WTC11 (cell line): ENCODE measurements around the gene TMCO1. TPM values are rescaled to one million over a fixed set of nuclear protein-coding genes. Genes with fewer than 3 reads are reported as not detected.

ENCODE experiments used
- ATAC-seq: fragments of 200-7000 bp; cut with Tn5 transposase; 2 replicates; pipeline ENCODE4 v1.10.0; 2021; ENCODE audit warnings: mild to moderate bottlenecking, moderate library complexity
- CTCF ChIA-PET: fragments of 300-600 bp; sonication (Branson Sonifier 250); formaldehyde crosslinking; loops from one replicate; lab custom pipeline; 2021; ENCODE audit warnings: antibody characterized with exemption; lab: Charles Lee
- POLR2A ChIA-PET: fragments of 350-600 bp; sonication (Branson Sonifier 250); formaldehyde crosslinking; loops from one replicate; lab custom pipeline; 2021; ENCODE audit warnings: antibody characterized with exemption; lab: Charles Lee
- DNase-seq: peaks from one replicate; pipeline ENCODE4 v3.0.0; 2021; ENCODE audit warnings: low spot score
- H3K27ac Mint-ChIP-seq: 2 replicates; pipeline ENCODE4 v1.8.0; 2021; ENCODE audit warnings: mixed read lengths
- H3K27me3 Mint-ChIP-seq: 2 replicates; pipeline ENCODE4 v1.8.0; 2021; ENCODE audit warnings: low read depth, mild to moderate bottlenecking, moderate library complexity, mixed read lengths
- H3K36me3 Mint-ChIP-seq: 2 replicates; pipeline ENCODE4 v1.8.0; 2021; ENCODE audit warnings: mixed read lengths
- H3K4me1 Mint-ChIP-seq: 2 replicates; pipeline ENCODE4 v1.8.0; 2022; ENCODE audit warnings: mixed read lengths
- H3K4me3 Mint-ChIP-seq: 2 replicates; pipeline ENCODE4 v1.8.0; 2021; ENCODE audit warnings: mild to moderate bottlenecking, moderate library complexity, mixed read lengths
- H3K9me3 Mint-ChIP-seq: 2 replicates; pipeline ENCODE4 v1.8.0; 2021; ENCODE audit warnings: mixed read lengths
- AFF4 ChIP-seq: sonication (generic); formaldehyde crosslinking; IDR thresholded peaks from 2 replicates; pipeline ENCODE4 v1.8.1; 2023; ENCODE audit warnings: mild to moderate bottlenecking, missing genetic modification reagents, borderline replicate concordance
- AR ChIP-seq: fragments of 250-450 bp; sonication (Bioruptor Pico); IDR thresholded peaks from 2 replicates; pipeline ENCODE4 v1.9.0; 2021; ENCODE audit warnings: mild to moderate bottlenecking
- CREM ChIP-seq: sonication (generic); formaldehyde crosslinking; IDR thresholded peaks from 2 replicates; pipeline ENCODE4 v1.8.1; 2022; ENCODE audit warnings: mild to moderate bottlenecking, missing genetic modification reagents, moderate library complexity
- CTCF ChIP-seq: fragments of 200-600 bp; IDR thresholded peaks from 2 replicates; pipeline ENCODE4 v1.8.0; 2022; ENCODE audit warnings: antibody characterized with exemption
- ELF4 ChIP-seq: sonication (generic); formaldehyde crosslinking; IDR thresholded peaks from 2 replicates; pipeline ENCODE4 v1.8.1; 2022; ENCODE audit warnings: low read depth, mild to moderate bottlenecking, moderate library complexity, missing genetic modification reagents
- FOXK1 ChIP-seq: sonication (generic); formaldehyde crosslinking; IDR thresholded peaks from 2 replicates; pipeline ENCODE4 v1.8.0; 2022; ENCODE audit warnings: mild to moderate bottlenecking, moderate library complexity, missing genetic modification reagents
- HMGA2 ChIP-seq: fragments of 250-450 bp; sonication (Bioruptor Pico); IDR thresholded peaks from 2 replicates; pipeline ENCODE4 v1.4.0; 2021; ENCODE audit warnings: mild to moderate bottlenecking, moderate library complexity
- MAX ChIP-seq: sonication (generic); formaldehyde crosslinking; IDR thresholded peaks from 2 replicates; pipeline ENCODE4 v1.8.0; 2022; ENCODE audit warnings: mild to moderate bottlenecking, missing genetic modification reagents
- MLX ChIP-seq: sonication (generic); formaldehyde crosslinking; IDR thresholded peaks from 2 replicates; pipeline ENCODE4 v1.8.1; 2023; ENCODE audit warnings: mild to moderate bottlenecking, missing genetic modification reagents, moderate library complexity
- MXD4 ChIP-seq: fragments of 250-450 bp; sonication (Bioruptor Pico); IDR thresholded peaks from 2 replicates; pipeline ENCODE4 v1.8.0; 2021; ENCODE audit warnings: mild to moderate bottlenecking, moderate library complexity, borderline replicate concordance
- NFATC4 ChIP-seq: fragments of 250-450 bp; sonication (Bioruptor Pico); IDR thresholded peaks from 2 replicates; pipeline ENCODE4 v1.9.0; 2021; ENCODE audit warnings: mild to moderate bottlenecking
- NFYB ChIP-seq: sonication (generic); formaldehyde crosslinking; conservative IDR thresholded peaks from 2 replicates; pipeline ENCODE4 v1.8.0; 2022; ENCODE audit warnings: low read depth, missing genetic modification reagents
- PRDM15 ChIP-seq: sonication (generic); formaldehyde crosslinking; IDR thresholded peaks from 2 replicates; pipeline ENCODE4 v1.8.0; 2022; ENCODE audit warnings: missing genetic modification reagents
- RELA ChIP-seq: sonication (generic); formaldehyde crosslinking; IDR thresholded peaks from 2 replicates; pipeline ENCODE4 v1.8.1; 2022; ENCODE audit warnings: missing genetic modification reagents, mild to moderate bottlenecking, borderline replicate concordance
- SMAD4 ChIP-seq: sonication (generic); formaldehyde crosslinking; IDR thresholded peaks from 2 replicates; pipeline ENCODE4 v1.8.0; 2022; ENCODE audit warnings: mild to moderate bottlenecking, missing genetic modification reagents
- TEAD4 ChIP-seq: sonication (generic); formaldehyde crosslinking; IDR thresholded peaks from 2 replicates; pipeline ENCODE4 v1.8.0; 2022; ENCODE audit warnings: mild to moderate bottlenecking, missing genetic modification reagents
- ZNF425 ChIP-seq: fragments of 250-450 bp; sonication (Bioruptor Pico); conservative IDR thresholded peaks from 2 replicates; pipeline ENCODE4 v1.9.0; 2021; ENCODE audit warnings: mild to moderate bottlenecking
- ZNF512 ChIP-seq: sonication (generic); formaldehyde crosslinking; IDR thresholded peaks from 2 replicates; pipeline ENCODE4 v1.8.1; 2022; ENCODE audit warnings: missing genetic modification reagents, borderline replicate concordance
- total RNA-seq: library from RNA; stranded (reverse); gene quantifications from 3 replicates; pipeline ENCODE4 v1.2.3, GENCODE V29; 2021

Gene TMCO1
- total RNA-seq, 1 experiment from 2014 or later: 52.8 TPM

GRCh38 chr1:165697881-165698760 lies 70.5 kb downstream of the TMCO1 start, which contains the start of gene ALDH9A1:
Gene ALDH9A1, minus strand, starts transcription at chr1:165698562. Its CDS starts 4 bp downstream, at chr1:165698558.
- ChIA-PET CTCF (interaction anchor here (0.7 to 2.4 kb wide), 26 partner anchors 9 to 569 kb away, joined by 3 to 15 read pairs (median 4); partner anchors contain the start of gene TMCO1), POLR2A (interaction anchor here (0.5 to 1.7 kb wide), 4 partner anchors 11 to 1141 kb away, joined by 3 to 4 read pairs (median 3); partner anchors contain the start of gene POGK)
- Mint-ChIP-seq H3K27ac (peak within 1 kb of the TSS; percentile 95), H3K36me3 (peaks cover 14% of the 10 kb centered on the region), H3K9me3 (no peaks in the 10 kb centered on the region), H3K27me3 (no peaks in the 10 kb centered on the region), H3K4me1 (peaks cover 14% of the 10 kb centered on the region), H3K4me3 (peak within 1 kb of the TSS; percentile 93)
- ATAC-seq (peak; percentile 99), DNase-seq (peak; percentile 91)
- TF ChIP-seq TEAD4 (no peak), AR (CRISPR knock-in tag) (no peak), ELF4 (no peak), SMAD4 (CRISPR knock-in tag) (no peak), MLX (no peak; the same call in 1 of the 2 replicates), AFF4 (CRISPR knock-in tag) (no peak; the same call in 1 of the 2 replicates), NFATC4 (CRISPR knock-in tag) (no peak), PRDM15 (no peak), ZNF425 (CRISPR knock-in tag) (no peak), HMGA2 (CRISPR knock-in tag) (no peak), RELA (CRISPR knock-in tag) (peak; percentile 30; the same call in 1 of the 2 replicates), MAX (CRISPR knock-in tag) (peak; percentile 89), CREM (peak; percentile 40; the same call in 1 of the 2 replicates), FOXK1 (peak; percentile 85), ZNF512 (CRISPR knock-in tag) (no peak), MXD4 (no peak), CTCF (no peak), NFYB (no peak)
